HepG2 (cell line): ENCODE results near the gene PRIM2. TPM values are rescaled to one million over a fixed set of nuclear protein-coding genes. Genes with fewer than 3 reads are reported as not detected.
"Not testable (repeated sequence)": the region's sequence is repeated elsewhere in the genome, so short reads cannot be mapped to it uniquely, and the experiment has no call there.

Experiments
- ATAC-seq: fragments of 200-7000 bp; cut with Tn5 transposase; 3 replicates; pipeline ENCODE4 v1.9.1; 2020; ENCODE audit warnings: mild to moderate bottlenecking, moderate library complexity
- BruUV-seq: library from RNA; stranded (reverse); fragments of 400-500 nt; replicated peaks from 2 replicates; lab custom pipeline; 2021; lab: Mats Ljungman, UMichigan
- CTCF ChIA-PET: fragments of 300-600 bp; formaldehyde crosslinking; extraction: SDS; loops from one replicate; lab custom pipeline; 2021; ENCODE audit warnings: low total read pairs, inconsistent platforms, low intra/inter-chr PET ratio; lab: Yijun Ruan, JAX
- POLR2A ChIA-PET: fragments of 350-600 bp; sonication (Branson Sonifier 250); formaldehyde crosslinking; loops from one replicate; lab custom pipeline; 2020; ENCODE audit warnings: antibody characterized with exemption, inconsistent platforms; lab: Yijun Ruan, JAX
- DNase-seq: peaks from one replicate; pipeline ENCODE4 v3.0.0-alpha.2; 2015; ENCODE audit warnings: low spot score
- FAIRE-seq: peaks from 3 replicates; lab custom pipeline; 2011; peaks lifted over from hg19 to GRCh38; lab: Jason Lieb, UNC
- H2AFZ ChIP-seq: one replicate; pipeline ENCODE4 v1.6.1; 2011; ENCODE audit warnings: low read length, inconsistent platforms
- H3K27ac ChIP-seq: fragments of 300-600 bp; 3 replicates; pipeline ENCODE4 v1.8.0; 2011; ENCODE audit warnings: mixed run types, mild to moderate bottlenecking, mixed read lengths, low read length, inconsistent platforms; ENCODE audit not compliant: insufficient read depth; ENCODE audit errors: extremely low read length
- H3K27me3 ChIP-seq, 2 experiments: fragments of 200-600 bp in 1 of 2; 2 replicates in 1 of 2; 3 replicates in 1 of 2; pipeline versions ENCODE4 v1.6.0 to v1.8.0; 2011; ENCODE audit warnings: low read length in 2 of 2, mild to moderate bottlenecking in 2 of 2, moderate library complexity in 2 of 2, inconsistent platforms in 1 of 2; ENCODE audit not compliant: insufficient read depth in 2 of 2, control insufficient read depth in 1 of 2
- H3K36me3 ChIP-seq, 2 experiments: fragments of 200-600 bp in 1 of 2; replicated peaks in 1 of 2; 2 replicates in 1 of 2; 3 replicates in 1 of 2; pipeline versions ENCODE4 v1.5.1 to v1.8.0; 2011; ENCODE audit warnings: low read length in 2 of 2, inconsistent platforms in 1 of 2; ENCODE audit not compliant: insufficient read depth in 2 of 2, control insufficient read depth in 1 of 2
- H3K4me1 ChIP-seq: 2 replicates; pipeline ENCODE4 v1.5.1; 2012; ENCODE audit warnings: low read length, inconsistent platforms; ENCODE audit not compliant: insufficient read depth
- H3K4me2 ChIP-seq: 2 replicates; pipeline ENCODE4 v1.6.0; 2011; ENCODE audit warnings: low read depth, low read length, inconsistent platforms
- H3K4me3 ChIP-seq, 3 experiments: fragments of 200-600 bp in 1 of 3; sonication (generic), shearing (Covaris generic) in 1 of 3; replicated peaks in 1 of 3; 2 replicates each; pipeline ENCODE4 v1.5.1; 2011 to 2016; ENCODE audit warnings: low read length in 3 of 3, inconsistent platforms in 2 of 3, low read depth in 2 of 3, mild to moderate bottlenecking in 2 of 3, control low read depth in 1 of 3, mixed read lengths in 1 of 3; ENCODE audit not compliant: insufficient read depth in 1 of 3
- H3K79me2 ChIP-seq: one replicate; pipeline ENCODE4 v1.6.1; 2011; ENCODE audit warnings: low read length, inconsistent platforms; ENCODE audit not compliant: insufficient read depth
- H3K9ac ChIP-seq: 2 replicates; pipeline ENCODE4 v1.6.0; 2011; ENCODE audit warnings: mild to moderate bottlenecking, low read depth, low read length, inconsistent platforms; ENCODE audit not compliant: insufficient read depth
- H3K9me3 ChIP-seq: 2 replicates; pipeline ENCODE4 v1.5.1; 2012; ENCODE audit warnings: mild to moderate bottlenecking, low read length
- H4K20me1 ChIP-seq: 2 replicates; pipeline ENCODE4 v1.6.0; 2011; ENCODE audit warnings: inconsistent platforms, mild to moderate bottlenecking, low read length, moderate library complexity; ENCODE audit not compliant: insufficient read depth
- NFE2 ChIP-seq: sonication (generic); formaldehyde crosslinking; IDR thresholded peaks from 2 replicates; pipeline ENCODE4 v1.4.0; 2020; ENCODE audit warnings: missing genetic modification reagents
- WGBS: methylation state at CpG from one replicate; pipeline ENCODE4 v1.1.6; 2017; ENCODE audit warnings: low lambda C conversion rate; 5-methylcytosine and 5-hydroxymethylcytosine counted together
- in situ Hi-C: cut with HindIII; loops from 2 replicates; pipeline ENCODE4 v1.10.0; 2017; ENCODE audit warnings: low pct_unique_long_range_greater_than_20kb; ENCODE audit not compliant: extremely low pct_ligation_motif_present
- intact Hi-C: fragments of 100-400 bp; cut with micrococcal nuclease; formaldehyde crosslinking; loops from one replicate; pipeline ENCODE4 v1.10.0; 2022; ENCODE audit not compliant: unreplicated experiment
- polyA plus RNA-seq, 8 experiments: library from polyadenylated mRNA; depleted of rRNA in 3 of 8; stranded (reverse) in 7 of 8; unstranded in 1 of 8; fragments of >200 nt; fragmentation: Illumina TruSeq in 4 of 8; extraction: Trizol in 4 of 8; gene quantifications; 2 replicates each; pipeline versions ENCODE4 v1.2.1 to v1.2.3, GENCODE V29; 2011 to 2016; ENCODE audit warnings: low read depth in 4 of 8, missing spikeins in 1 of 8, mixed read lengths in 1 of 8; ENCODE audit not compliant: insufficient read depth in 1 of 8
- total RNA-seq, 5 experiments: library from RNA; depleted of rRNA; stranded (reverse); fragments of >200 nt; fragmentation: Illumina TruSeq; extraction: Trizol; gene quantifications; 2 replicates each; pipeline ENCODE4 v1.2.3, GENCODE V29; 2016; ENCODE audit warnings: low read depth in 1 of 5
- TF ChIP-seq, protein P1 (sequence below): sonication (generic); formaldehyde crosslinking; IDR thresholded peaks from 2 replicates; pipeline ENCODE4 v1.4.0; 2020; ENCODE audit warnings: mild to moderate bottlenecking, missing genetic modification reagents

PRIM2 gene
- total and polyA plus RNA-seq, 2 of the 13 experiments (the other 11 are each of a cell fraction or from before 2014, with no cell fraction given) = 8.0 to 52.7 TPM

DNA sequence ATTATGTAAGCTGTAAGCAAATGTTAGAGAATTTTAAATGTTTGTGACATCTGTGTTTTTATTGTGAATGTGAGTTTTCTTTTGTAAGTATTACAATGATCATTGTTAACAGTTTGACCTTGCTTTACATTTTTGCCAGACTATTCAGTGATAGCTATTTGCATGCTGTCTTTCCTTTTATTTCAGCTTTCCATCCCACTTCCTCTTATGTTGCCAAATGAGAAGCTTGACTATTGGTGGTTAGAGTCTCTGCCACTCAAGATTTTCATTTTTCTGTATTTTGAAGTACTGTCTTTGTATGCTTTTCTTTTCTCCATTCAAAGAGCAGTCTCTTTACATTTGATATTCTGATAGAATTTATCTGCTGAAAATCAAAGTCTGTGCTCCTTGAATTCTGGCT, 104.1 kb downstream of the PRIM2 start (continued):
- no peak for TF ChIP-seq NFE2 (CRISPR knock-in tag)

DNA sequence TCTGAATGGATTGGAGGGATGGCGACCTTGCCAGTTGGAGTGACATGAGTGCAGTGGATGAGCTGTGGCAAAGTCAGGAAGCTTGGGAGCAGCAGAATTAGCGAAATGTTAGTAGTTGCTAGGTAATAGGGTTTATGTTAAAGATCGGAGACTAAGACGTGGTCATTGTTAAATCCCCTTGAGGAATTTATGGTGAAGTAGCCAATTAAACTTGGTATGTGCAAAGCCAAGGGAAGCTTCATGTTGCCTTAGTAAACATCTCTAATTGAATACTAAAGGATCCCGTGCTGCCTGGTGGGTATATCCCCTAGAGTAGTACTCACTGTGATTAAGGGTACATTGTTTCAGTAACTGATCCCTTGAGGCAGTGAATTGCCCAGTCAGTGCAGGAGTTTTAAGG, 106.0 kb downstream of the PRIM2 start:
- CTCF ChIA-PET = no interaction called here
- Histone ChIP-seq H3K4me2 (no peak overlapping the region), H3K9me3 (no peaks in the 10 kb centered on the region), H4K20me1 (no peaks in the 10 kb centered on the region), H3K4me1 (no peaks in the 10 kb centered on the region), H3K36me3 (no peaks in the 10 kb centered on the region), H3K9ac (no peak overlapping the region), H3K27ac (no peak overlapping the region), H2AFZ (no peak overlapping the region), H3K4me3 (no peak overlapping the region), H3K79me2 (no peaks in the 10 kb centered on the region), H3K27me3 (no peaks in the 10 kb centered on the region)
- in situ Hi-C loops = no loop called here
- intact Hi-C loops = no loop called here
- no TSS peak for BruUV-seq
- ATAC-seq = no peak
- FAIRE-seq = no peak
- no peak for DNase-seq
- whole genome bisulfite sequencing = 96% methylated on average over 5 of the region's 5 CpGs
- TF ChIP-seq, protein P1, sequence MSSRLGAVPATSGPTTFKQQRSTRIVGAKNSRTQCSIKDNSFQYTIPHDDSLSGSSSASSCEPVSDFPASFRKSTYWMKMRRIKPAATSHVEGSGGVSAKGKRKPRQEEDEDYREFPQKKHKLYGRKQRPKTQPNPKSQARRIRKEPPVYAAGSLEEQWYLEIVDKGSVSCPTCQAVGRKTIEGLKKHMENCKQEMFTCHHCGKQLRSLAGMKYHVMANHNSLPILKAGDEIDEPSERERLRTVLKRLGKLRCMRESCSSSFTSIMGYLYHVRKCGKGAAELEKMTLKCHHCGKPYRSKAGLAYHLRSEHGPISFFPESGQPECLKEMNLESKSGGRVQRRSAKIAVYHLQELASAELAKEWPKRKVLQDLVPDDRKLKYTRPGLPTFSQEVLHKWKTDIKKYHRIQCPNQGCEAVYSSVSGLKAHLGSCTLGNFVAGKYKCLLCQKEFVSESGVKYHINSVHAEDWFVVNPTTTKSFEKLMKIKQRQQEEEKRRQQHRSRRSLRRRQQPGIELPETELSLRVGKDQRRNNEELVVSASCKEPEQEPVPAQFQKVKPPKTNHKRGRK = no peak
- POLR2A ChIA-PET = no interaction called here

DNA sequence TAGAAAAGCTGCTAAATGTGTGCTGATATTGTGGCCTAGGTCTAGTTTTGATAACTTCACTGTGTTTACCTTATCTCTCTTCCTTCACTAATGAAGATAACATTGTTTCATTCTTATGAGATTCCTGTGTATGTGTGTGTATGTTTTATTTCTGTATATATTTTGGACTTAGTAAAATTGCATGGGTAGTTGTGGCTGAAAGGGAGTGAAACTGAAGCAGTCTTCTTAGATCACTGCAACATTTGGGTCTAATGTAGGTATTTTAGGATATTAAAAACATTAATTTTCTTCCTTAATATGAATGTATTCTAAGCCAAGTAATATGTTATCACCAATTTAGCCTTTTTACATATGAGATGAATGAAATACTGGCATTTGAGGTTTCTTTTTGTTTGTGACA, 114.3 kb downstream of the PRIM2 start:
- in situ Hi-C loops, POLR2A ChIA-PET, DNase-seq, H2AFZ ChIP-seq, H3K79me2 ChIP-seq, H3K4me3 ChIP-seq, H3K4me2 ChIP-seq, H3K27ac ChIP-seq, BruUV-seq, FAIRE-seq, H4K20me1 ChIP-seq, H3K36me3 ChIP-seq, H3K9me3 ChIP-seq, H3K9ac ChIP-seq, ATAC-seq, CTCF ChIA-PET, H3K27me3 ChIP-seq, intact Hi-C loops: not testable (repeated sequence)
- peaks cover 27% of the 10 kb centered on the region for H3K4me1 ChIP-seq
